Chondrocyte (in vitro differentiated cells): ENCODE results near the gene CIITA. TPM values are rescaled to one million over a fixed set of nuclear protein-coding genes. Genes with fewer than 3 reads are reported as not detected.
"Not testable (repeated sequence)": the region's sequence is repeated elsewhere in the genome, so short reads cannot be mapped to it uniquely, and the experiment has no call there.

ENCODE experiments used
- DNase-seq: peaks from one replicate; pipeline ENCODE4 v3.0.0; 2021; ENCODE audit warnings: mixed read lengths, low spot score
- H3K27ac Mint-ChIP-seq: one replicate; pipeline ENCODE4 v1.8.0; 2021; ENCODE audit warnings: mild to moderate bottlenecking, moderate library complexity, mixed read lengths; ENCODE audit not compliant: unreplicated experiment
- H3K27me3 Mint-ChIP-seq: 2 replicates; pipeline ENCODE4 v1.8.0; 2021; ENCODE audit warnings: low read depth, mixed read lengths
- H3K36me3 Mint-ChIP-seq: 2 replicates; pipeline ENCODE4 v1.8.0; 2021; ENCODE audit warnings: low read depth, mixed read lengths
- H3K4me1 Mint-ChIP-seq: 2 replicates; pipeline ENCODE4 v1.8.0; 2021; ENCODE audit warnings: low read depth, mild to moderate bottlenecking, mixed read lengths
- H3K4me3 Mint-ChIP-seq: one replicate; pipeline ENCODE4 v1.8.0; 2021; ENCODE audit warnings: mild to moderate bottlenecking, moderate library complexity, mixed read lengths; ENCODE audit not compliant: unreplicated experiment
- H3K9me3 Mint-ChIP-seq: 2 replicates; pipeline ENCODE4 v1.8.0; 2021; ENCODE audit warnings: low read depth, mixed read lengths
- CTCF ChIP-seq: fragments of 200-600 bp; sonication (generic); IDR thresholded peaks from 2 replicates; pipeline ENCODE4 v1.5.0; 2021; ENCODE audit warnings: antibody characterized with exemption, mild to moderate bottlenecking, moderate library complexity
- total RNA-seq: library from RNA; stranded (reverse); gene quantifications from 3 replicates; pipeline ENCODE4 v1.2.1, GENCODE V29; 2021

Gene CIITA
- total RNA-seq, 1 donor from 2014 or later: not detected

- Mint-ChIP-seq H3K27ac (no peak overlapping the region), H3K36me3 (peaks cover 19% of the 10 kb centered on the region), H3K4me1 (peaks cover 3% of the 10 kb centered on the region), H3K4me3 (no peak overlapping the region), H3K27me3 (no peaks in the 10 kb centered on the region), H3K9me3 (no peaks in the 10 kb centered on the region)
- no peak for TF ChIP-seq CTCF
- no peak for DNase-seq
Observed at GRCh38 chr16:10926867-10927266, 49.9 kb downstream of the CIITA start.

GRCh38 chr16:10927497-10928112, 50.6 kb downstream of the CIITA start:
- Mint-ChIP-seq H3K36me3 (peaks cover 19% of the 10 kb centered on the region), H3K27ac (no peak overlapping the region), H3K27me3 (no peaks in the 10 kb centered on the region), H3K9me3 (no peaks in the 10 kb centered on the region), H3K4me3 (no peak overlapping the region), H3K4me1 (no peaks in the 10 kb centered on the region)
- no peak for TF ChIP-seq CTCF
- DNase-seq: no peak

GRCh38 chr16:10929097-10929496, 52.1 kb downstream of the CIITA start:
- DNase-seq, H3K9me3 Mint-ChIP-seq, H3K27me3 Mint-ChIP-seq, H3K27ac Mint-ChIP-seq, H3K4me3 Mint-ChIP-seq: not testable (repeated sequence)
- H3K4me1 Mint-ChIP-seq: peaks cover 13% of the 10 kb centered on the region
- peaks cover 21% of the 10 kb centered on the region for H3K36me3 Mint-ChIP-seq

GRCh38 chr16:10929853-10930754, 53.1 kb downstream of the CIITA start:
- no peak overlapping the region for H3K4me3 Mint-ChIP-seq
- no peaks in the 10 kb centered on the region for H3K27me3 Mint-ChIP-seq
- no peak for DNase-seq
- TF ChIP-seq CTCF: no peak
- H3K9me3 Mint-ChIP-seq: no peaks in the 10 kb centered on the region
- H3K4me1 Mint-ChIP-seq: peaks cover 14% of the 10 kb centered on the region
- peaks cover 17% of the 10 kb centered on the region for H3K36me3 Mint-ChIP-seq
- no peak overlapping the region for H3K27ac Mint-ChIP-seq

- Mint-ChIP-seq H3K27me3 (no peaks in the 10 kb centered on the region), H3K4me3 (no peak overlapping the region), H3K9me3 (no peaks in the 10 kb centered on the region), H3K36me3 (peaks cover 14% of the 10 kb centered on the region), H3K4me1 (peaks cover 16% of the 10 kb centered on the region), H3K27ac (no peak overlapping the region)
- TF ChIP-seq CTCF: no peak
- no peak for DNase-seq
Observed at GRCh38 chr16:10930755-10931093, 53.7 kb downstream of the CIITA start.
